Measurements from ENCODE around the gene TNKS1BP1. TPM values are rescaled to one million over a fixed set of nuclear protein-coding genes. Genes with fewer than 3 reads are reported as not detected.
A peak's percentile ranks its signal among the peaks of the same experiment; 100 is the strongest.
"Not testable (repeated sequence)": the region's sequence is repeated elsewhere in the genome, so short reads cannot be mapped to it uniquely, and the experiment has no call there.

The TNKS1BP1 gene
- polyA plus RNA-seq, 2 of the 4 experiments (the other 2 are of a cell fraction) = 35.0 to 53.1 TPM

GRCh38 chr11:57340039-57340615 lies 15.4 kb upstream of the TNKS1BP1 start:
- DNase-seq (ENCODE audit: low read depth in 1 of 2, low spot score in 1 of 2) (no peak), ATAC-seq (peak in 1 of 2 experiments; percentile 41; a peak in 2 of 6 replicates), FAIRE-seq (no peak)
- ChIA-PET CTCF (interaction anchor here (0.9 to 1.8 kb wide), 9 partner anchors 9 to 499 kb away, joined by 3 to 8 read pairs (median 3); partner anchors contain the start of genes RTN4RL2 and TNKS1BP1), POLR2A (no interaction called here)
- Histone ChIP-seq H3K4me2 (no peak overlapping the region), H3K9me3 (no peaks in the 10 kb centered on the region), H3K27ac (no peak overlapping the region), H3K4me3 (no peak overlapping the region), H3K4me1 (peaks cover 5% of the 10 kb centered on the region; the same call in 1 of the 3 replicates)
- 53% methylated on average over 12 of the region's 12 CpGs for WGBS (ENCODE audit: missing lambda C conversion rate)
- TF ChIP-seq BCL3 (IDR thresholded peaks at IDR 0.05) = no peak
- TF ChIP-seq FOSB (CRISPR knock-in tag; IDR thresholded peaks at IDR 0.05) = no peak
- TF ChIP-seq RAD21 (conservative IDR thresholded peaks at IDR 0.05 in 1 of 2, IDR thresholded peaks at IDR 0.05 in 1 of 2) = peak in 1 of 2 experiments; percentile 34; a peak in 2 of 5 replicates

- no peak overlapping the region for H3K4me2 ChIP-seq
- H3K4me1 ChIP-seq = peaks cover 10% of the 10 kb centered on the region
- no peak for ATAC-seq
- no peak overlapping the region for H3K4me3 ChIP-seq
- TF ChIP-seq, protein P1, sequence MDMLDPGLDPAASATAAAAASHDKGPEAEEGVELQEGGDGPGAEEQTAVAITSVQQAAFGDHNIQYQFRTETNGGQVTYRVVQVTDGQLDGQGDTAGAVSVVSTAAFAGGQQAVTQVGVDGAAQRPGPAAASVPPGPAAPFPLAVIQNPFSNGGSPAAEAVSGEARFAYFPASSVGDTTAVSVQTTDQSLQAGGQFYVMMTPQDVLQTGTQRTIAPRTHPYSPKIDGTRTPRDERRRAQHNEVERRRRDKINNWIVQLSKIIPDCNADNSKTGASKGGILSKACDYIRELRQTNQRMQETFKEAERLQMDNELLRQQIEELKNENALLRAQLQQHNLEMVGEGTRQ (IDR thresholded peaks at IDR 0.05) = no peak
- no peak for TF ChIP-seq RARB (CRISPR knock-in tag; IDR thresholded peaks at IDR 0.05)
- no peaks in the 10 kb centered on the region for H3K9me3 ChIP-seq
- FAIRE-seq = no peak
- DNase-seq (ENCODE audit: low read depth in 1 of 2, low spot score in 1 of 2) = no peak
- WGBS (ENCODE audit: missing lambda C conversion rate) = 84% methylated on average over 5 of the region's 5 CpGs
- POLR2A ChIA-PET = no interaction called here
- CTCF ChIA-PET = interaction anchor here (0.9 to 2.2 kb wide), 12 partner anchors 8 to 305 kb away, joined by 3 to 16 read pairs (median 4); partner anchors contain the start of gene TNKS1BP1
- H3K27ac ChIP-seq = no peak overlapping the region
Measured at GRCh38 chr11:57339328-57339727, 14.6 kb upstream of the TNKS1BP1 start.

GRCh38 chr11:57338142-57338541 lies 13.4 kb upstream of the TNKS1BP1 start, which contains the start of gene P2RX3:
Gene P2RX3 (plus strand): TSS chr11:57338352. CDS start chr11:57338551, 199 bp downstream.
- POLR2A ChIA-PET = no interaction called here
- H3K27ac ChIP-seq = no peak within 1 kb of the TSS
- TF ChIP-seq, protein P2, sequence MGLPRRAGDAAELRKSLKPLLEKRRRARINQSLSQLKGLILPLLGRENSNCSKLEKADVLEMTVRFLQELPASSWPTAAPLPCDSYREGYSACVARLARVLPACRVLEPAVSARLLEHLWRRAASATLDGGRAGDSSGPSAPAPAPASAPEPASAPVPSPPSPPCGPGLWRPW (IDR thresholded peaks at IDR 0.05) = no peak
- TF ChIP-seq ZSCAN20 (CRISPR knock-in tag; IDR thresholded peaks at IDR 0.05) (no peak), NPAS2 (CRISPR knock-in tag; IDR thresholded peaks at IDR 0.05; ENCODE audit: borderline replicate concordance) (no peak), FOXS1 (CRISPR knock-in tag; IDR thresholded peaks at IDR 0.05) (no peak), KDM1A (IDR thresholded peaks at IDR 0.05; ENCODE audit: low read depth) (no peak), EHF (CRISPR knock-in tag; IDR thresholded peaks at IDR 0.05) (no peak)
- DNase-seq (ENCODE audit: low read depth in 1 of 2, low spot score in 1 of 2) (no peak), FAIRE-seq (no peak), ATAC-seq (no peak)
- CTCF ChIA-PET = interaction anchor here (0.7 to 2.5 kb wide), 13 partner anchors 8 to 230 kb away, joined by 3 to 16 read pairs (median 3); partner anchors contain the start of gene UBE2L6
- H3K9me3 ChIP-seq = no peaks in the 10 kb centered on the region
- peaks cover 18% of the 10 kb centered on the region for H3K4me1 ChIP-seq
- no peak within 1 kb of the TSS for H3K4me3 ChIP-seq
- no peak within 1 kb of the TSS for H3K4me2 ChIP-seq
- 17% methylated on average over 4 of the region's 4 CpGs for WGBS (ENCODE audit: missing lambda C conversion rate)

GRCh38 chr11:57336856-57337255 lies 12.1 kb upstream of the TNKS1BP1 start:
- CTCF ChIA-PET = interaction anchor here (2.5 kb wide), 1 partner anchor 9 kb away, joined by 10 read pairs; no protein-coding TSS in a partner anchor
- POLR2A ChIA-PET = interaction anchor here (0.6 to 1.9 kb wide), 2 partner anchors 15 to 495 kb away, joined by 4 to 13 read pairs; no protein-coding TSS in a partner anchor
- Histone ChIP-seq H3K4me1 (peaks cover 18% of the 10 kb centered on the region), H3K27ac (peak overlapping the region in 1 of 2 experiments; percentile 99; a peak in 2 of 6 replicates)
- H3K9me3 ChIP-seq; H3K4me2 ChIP-seq; DNase-seq (ENCODE audit: low read depth in 1 of 2, low spot score in 1 of 2); FAIRE-seq; H3K4me3 ChIP-seq; ATAC-seq: not testable (repeated sequence)
- WGBS (ENCODE audit: missing lambda C conversion rate) = 91% methylated on average over 6 of the region's 6 CpGs

Measured in A549 (cell line).